GM18508 (cell line): ENCODE measurements around the gene PTTG1IP.

Experiments
- ATAC-seq: cut with Tn5 transposase; IDR thresholded peaks from one replicate; pipeline ENCODE4 v1.9.1; 2021; ENCODE audit warnings: moderate number of reproducible peaks; ENCODE audit not compliant: insufficient read depth, unreplicated experiment

The PTTG1IP gene

GRCh38 chr21:44849616-44850130 lies 23.8 kb downstream of the PTTG1IP start:
- ATAC-seq, result no peak

DNA sequence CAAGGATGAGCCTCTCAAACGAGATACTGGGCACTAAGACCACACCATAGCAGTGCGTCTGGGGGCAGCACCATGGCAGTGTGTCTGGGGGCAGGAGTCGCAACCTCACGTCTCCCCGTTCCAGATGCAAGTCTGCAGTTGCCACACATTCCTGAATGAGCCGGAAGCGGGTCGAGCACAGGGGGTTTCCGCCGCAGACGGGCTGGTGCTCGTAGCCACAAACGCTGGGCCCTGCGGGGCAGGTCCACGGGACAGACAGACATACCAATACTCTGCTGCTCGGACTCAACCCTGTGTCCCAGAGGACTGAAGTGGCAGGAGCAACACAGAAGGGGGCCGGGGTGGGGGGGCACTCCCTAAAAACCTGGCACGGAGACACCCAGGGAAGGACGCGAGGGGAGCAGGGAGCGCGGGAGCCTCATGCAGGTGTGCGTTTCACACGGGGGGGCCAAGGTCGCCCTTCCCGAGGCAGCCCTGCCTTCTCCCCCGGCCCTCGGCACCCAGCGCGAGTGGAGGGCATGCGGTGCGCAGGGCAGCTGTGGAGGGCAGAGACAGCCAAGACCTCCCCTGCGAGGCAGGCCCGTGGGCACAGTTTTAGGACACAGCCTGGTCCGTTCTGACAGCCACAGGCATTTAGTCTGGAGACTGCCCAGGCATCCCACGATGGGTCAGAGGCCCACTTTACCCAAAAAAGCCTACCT lies 24.5 kb downstream of the PTTG1IP start:
- no peak for ATAC-seq

GRCh38 chr21:44847261-44848056 lies 26.0 kb downstream of the PTTG1IP start:
- ATAC-seq, result no peak

GRCh38 chr21:44846485-44847260 lies 26.8 kb downstream of the PTTG1IP start:
- no peak for ATAC-seq

GRCh38 chr21:44846224-44846484 lies 27.3 kb downstream of the PTTG1IP start:
- no peak for ATAC-seq

- no peak for ATAC-seq
Observed at GRCh38 chr21:44845418-44846223, 27.9 kb downstream of the PTTG1IP start.

GRCh38 chr21:44844256-44844655 lies 29.2 kb downstream of the PTTG1IP start:
- no peak for ATAC-seq

GRCh38 chr21:44842721-44843445 lies 30.6 kb downstream of the PTTG1IP start:
- no peak for ATAC-seq

DNA sequence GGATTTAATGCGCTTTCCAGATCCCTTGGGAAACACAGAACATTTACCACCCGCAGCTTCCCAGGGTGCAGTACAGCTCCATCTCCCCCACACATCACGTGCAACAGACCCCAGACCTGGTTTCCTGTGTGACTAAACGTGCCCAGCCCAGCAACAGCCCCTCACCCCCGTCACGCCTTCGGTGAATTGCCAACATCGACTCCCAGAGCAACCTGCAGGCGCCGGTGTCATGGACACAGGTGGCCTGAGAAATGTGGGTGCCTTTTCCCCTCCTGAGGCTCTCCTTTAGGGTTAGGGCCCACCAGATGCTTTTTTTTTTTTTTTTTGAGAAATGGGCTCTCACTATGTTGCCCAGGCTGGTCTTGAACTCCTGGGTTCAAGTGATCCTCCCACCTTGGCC lies 31.4 kb downstream of the PTTG1IP start:
- no peak for ATAC-seq

GRCh38 chr21:44840771-44841170 lies 32.7 kb downstream of the PTTG1IP start:
- no peak for ATAC-seq

DNA sequence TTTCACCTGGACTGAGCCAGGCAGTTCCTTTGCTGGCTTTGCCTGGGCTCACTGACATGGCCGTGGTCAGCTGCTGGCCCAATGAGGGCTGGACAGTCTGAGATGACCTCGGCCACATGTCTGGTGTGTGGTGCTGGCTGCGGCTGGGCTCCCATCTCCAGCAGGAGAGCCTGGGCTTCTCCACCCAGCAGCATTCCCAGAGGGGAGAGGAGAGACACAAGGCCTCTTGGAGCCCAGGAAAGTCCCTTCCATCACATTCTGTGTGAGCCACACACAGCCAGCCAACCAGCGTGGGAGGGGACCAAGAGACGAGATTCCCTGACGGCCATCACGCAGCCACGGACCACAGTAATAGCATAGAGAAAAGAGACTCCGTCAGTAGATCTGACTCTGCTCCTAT lies 34.5 kb downstream of the PTTG1IP start:
- no peak for ATAC-seq

DNA sequence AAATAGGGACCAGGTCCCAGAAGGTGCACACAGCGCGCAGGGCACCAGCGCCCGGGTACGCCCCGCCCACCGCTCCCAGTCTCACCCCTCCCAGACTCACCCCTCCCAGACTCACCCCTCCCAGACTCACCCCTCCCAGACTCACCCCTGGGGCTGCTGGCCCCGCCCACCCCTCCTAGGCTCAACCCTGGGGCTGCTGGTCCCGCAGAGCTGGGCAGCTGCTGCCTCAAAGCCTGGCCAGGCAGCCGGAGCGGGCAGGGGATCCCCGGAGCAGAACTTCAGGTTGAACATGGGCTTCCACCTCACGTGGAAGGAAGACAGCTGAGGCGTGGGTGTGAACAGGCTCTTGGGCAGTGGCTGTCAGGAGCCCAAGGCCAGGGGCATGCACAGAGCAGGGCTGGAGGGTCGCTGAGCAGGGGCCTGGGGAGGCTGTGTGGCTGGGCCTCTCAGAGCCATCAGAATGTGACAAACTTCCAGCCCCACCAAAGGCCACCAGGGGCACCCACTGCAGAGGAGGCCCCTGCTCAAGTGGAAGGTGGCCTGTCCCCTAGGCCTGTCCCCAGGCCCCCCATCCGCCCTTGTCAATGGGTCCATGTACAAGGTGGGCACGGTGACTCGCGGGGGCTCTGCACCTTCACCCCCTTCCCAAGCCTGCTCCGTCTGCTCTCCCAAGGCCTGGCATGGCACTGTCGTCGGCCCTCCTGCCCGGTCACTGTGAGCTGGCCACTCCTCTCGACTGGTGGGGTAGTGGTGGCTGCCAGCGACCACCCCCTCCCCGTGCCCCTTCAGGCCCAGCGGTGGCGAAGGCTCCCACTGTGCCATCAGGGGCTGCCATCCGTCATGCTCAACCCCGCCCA lies 35.2 kb downstream of the PTTG1IP start:
- no peak for ATAC-seq

DNA sequence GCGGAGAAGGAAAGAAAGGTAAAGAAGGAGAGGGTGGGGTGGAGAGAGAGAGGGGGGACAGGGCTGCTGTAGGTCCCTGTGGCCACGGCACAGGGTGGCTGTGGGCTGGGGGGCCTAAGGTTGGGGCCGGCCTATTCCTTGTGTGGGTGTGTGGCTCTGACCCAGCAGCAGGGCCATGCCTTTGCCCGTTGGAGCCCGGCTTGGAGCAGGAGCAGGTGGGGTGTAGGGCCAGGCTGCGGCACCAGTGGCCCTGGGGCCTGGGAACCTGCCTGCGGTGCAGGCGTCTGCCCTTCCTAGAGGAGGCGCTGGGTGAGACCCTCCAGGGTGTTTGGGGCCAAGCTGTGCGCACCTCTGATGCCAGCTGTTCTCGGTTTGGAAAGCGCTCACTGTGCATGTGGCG lies 36.0 kb downstream of the PTTG1IP start:
- ATAC-seq, result no peak

DNA sequence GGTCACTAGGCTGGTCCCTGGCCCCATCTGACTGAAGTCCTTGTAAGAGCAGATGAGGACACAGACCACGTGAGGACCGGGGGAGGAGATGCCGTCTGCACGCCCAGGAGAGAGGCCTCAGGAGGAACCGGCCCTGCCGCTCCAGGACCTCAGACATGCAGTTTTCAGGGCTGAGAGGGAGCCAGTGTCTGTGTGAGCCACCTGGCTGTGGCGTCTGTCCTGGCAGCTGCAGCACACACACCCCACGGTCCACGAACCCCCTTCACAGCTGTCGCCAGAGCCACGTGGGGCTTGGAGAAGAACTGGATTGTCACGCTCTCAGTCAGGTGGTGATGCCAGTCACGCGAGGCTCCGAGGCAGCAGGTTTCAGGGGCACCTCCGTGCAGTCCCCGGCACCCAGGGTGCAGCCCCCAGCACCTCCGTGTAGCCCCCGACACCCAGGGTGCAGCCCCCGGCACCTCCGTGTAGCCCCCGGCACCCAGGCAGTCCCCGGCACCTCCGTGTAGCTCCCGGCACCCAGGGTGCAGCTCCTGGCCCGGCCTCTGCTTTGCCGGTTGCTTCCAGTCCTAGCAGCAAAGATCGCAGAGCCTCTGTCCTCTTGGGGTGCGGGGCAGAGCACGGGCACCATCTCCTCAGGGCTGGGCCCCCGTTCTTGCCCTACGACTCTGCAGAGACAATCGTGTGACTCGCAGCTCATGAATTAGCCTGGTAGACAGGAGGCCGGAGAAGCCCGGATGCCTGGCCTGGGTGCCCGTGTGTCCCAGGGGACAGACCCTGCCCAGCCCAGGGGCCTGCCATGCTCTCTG lies 36.6 kb downstream of the PTTG1IP start:
- ATAC-seq, result no peak

DNA sequence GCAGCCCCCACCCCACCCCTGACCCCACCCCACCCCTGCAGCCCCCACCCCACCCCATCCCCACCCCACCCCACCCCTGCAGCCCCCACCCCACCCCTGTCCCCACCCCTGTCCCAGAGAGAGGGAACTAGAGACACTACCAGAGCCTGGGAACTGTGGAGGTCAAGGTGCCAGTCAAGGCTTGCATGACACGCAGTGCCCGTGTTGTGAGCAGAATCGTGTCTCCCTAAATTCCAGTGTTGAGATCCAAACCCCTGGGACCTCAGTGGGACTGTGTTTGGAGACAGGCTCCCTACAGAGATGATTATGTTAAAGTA lies 37.2 kb downstream of the PTTG1IP start:
- no peak for ATAC-seq

GRCh38 chr21:44835647-44835973 lies 37.9 kb downstream of the PTTG1IP start:
- no peak for ATAC-seq

DNA sequence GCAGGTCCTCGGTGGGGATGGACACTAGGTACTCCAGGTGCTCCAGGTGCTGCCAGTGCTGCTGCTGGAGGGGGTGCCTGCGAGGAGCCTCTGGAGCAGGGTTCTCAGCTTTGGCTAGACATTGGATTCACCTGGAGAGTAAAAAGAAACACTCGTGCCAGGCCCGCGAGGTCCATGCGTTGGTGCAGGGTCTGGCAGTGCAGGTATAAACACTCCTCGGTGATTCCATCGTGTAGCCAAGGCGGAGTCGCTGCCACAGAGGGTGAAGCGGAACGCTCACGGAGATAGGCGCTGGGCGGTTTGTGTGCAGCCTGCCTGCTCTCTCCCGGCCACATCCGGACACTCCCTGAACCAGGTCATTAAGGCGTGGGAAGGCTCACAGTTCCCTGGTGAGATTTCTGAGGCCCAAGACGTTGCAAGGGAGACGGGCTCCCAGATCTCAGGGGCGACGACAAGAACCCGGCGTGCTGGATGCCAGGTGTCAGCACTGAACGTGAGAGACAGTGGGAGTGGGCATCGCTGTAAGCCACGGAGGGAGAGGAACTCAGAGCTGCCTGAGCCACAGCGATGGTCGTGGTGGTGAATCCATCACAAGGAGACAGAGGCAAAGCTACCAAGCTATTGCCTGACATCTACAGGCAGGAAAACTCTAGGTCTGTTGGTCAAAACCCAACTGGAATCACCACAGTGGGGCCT lies 38.4 kb downstream of the PTTG1IP start:
- ATAC-seq, result no peak
